Measurements from ENCODE around the gene SV2C. TPM values are rescaled to one million over a fixed set of nuclear protein-coding genes. Genes with fewer than 3 reads are reported as not detected.

The SV2C gene
- polyA plus RNA-seq, 3 donors: 0.01 to 0.02 TPM; not detected in 1

DNA sequence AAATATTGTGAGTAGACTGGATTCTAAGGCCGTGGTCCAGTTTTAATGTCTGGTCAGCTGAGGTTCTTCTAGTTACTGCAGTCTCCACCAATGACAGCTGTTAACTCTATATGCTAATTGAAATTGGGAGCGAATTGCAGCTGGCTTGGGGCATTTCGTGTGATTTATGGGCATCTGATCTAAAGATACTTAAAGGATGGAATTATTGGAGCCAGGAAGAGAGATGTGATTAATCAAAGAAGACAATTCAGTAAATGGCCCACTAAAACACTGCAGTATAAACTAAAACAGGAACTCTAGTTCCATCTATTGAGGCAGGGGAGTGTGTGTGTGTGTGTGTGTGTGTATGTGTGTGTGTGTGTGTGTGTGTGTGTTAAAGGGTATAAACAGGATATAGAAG is 162.4 kb downstream of the SV2C start:
- no peak overlapping the region for H2AFZ ChIP-seq (ENCODE audit: insufficient read depth, low read depth, low read length, poor library complexity, severe bottlenecking)
- TF ChIP-seq, protein P1, sequence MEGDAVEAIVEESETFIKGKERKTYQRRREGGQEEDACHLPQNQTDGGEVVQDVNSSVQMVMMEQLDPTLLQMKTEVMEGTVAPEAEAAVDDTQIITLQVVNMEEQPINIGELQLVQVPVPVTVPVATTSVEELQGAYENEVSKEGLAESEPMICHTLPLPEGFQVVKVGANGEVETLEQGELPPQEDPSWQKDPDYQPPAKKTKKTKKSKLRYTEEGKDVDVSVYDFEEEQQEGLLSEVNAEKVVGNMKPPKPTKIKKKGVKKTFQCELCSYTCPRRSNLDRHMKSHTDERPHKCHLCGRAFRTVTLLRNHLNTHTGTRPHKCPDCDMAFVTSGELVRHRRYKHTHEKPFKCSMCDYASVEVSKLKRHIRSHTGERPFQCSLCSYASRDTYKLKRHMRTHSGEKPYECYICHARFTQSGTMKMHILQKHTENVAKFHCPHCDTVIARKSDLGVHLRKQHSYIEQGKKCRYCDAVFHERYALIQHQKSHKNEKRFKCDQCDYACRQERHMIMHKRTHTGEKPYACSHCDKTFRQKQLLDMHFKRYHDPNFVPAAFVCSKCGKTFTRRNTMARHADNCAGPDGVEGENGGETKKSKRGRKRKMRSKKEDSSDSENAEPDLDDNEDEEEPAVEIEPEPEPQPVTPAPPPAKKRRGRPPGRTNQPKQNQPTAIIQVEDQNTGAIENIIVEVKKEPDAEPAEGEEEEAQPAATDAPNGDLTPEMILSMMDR (IDR thresholded peaks at IDR 0.05): no peak
- Mint-ChIP-seq H3K4me1 (no peaks in the 10 kb centered on the region), H3K4me3 (no peak overlapping the region), H3K27ac (no peak overlapping the region), H3K36me3 (no peaks in the 10 kb centered on the region), H3K27me3 (ENCODE audit: low read depth in 3 of 3) (peaks cover 0 to 4% (median 0%) of the 10 kb centered on the region in 3 donors), H3K9me3 (peaks cover 0 to 3% (median 0%) of the 10 kb centered on the region in 7 donors)
- H3K27me3 ChIP-seq (ENCODE audit: control insufficient read depth in 2 of 2, insufficient read depth in 2 of 2, low read length in 2 of 2): no peaks in the 10 kb centered on the region
- H4K20me1 ChIP-seq (ENCODE audit: insufficient read depth, low read length): no peaks in the 10 kb centered on the region
- intact Hi-C loops (cut with micrococcal nuclease): no loop called here
- no peak overlapping the region for H3K9ac ChIP-seq (ENCODE audit: insufficient read depth, low read length, poor library complexity, severe bottlenecking)
- H3K27ac ChIP-seq (ENCODE audit: low read depth in 1 of 2, low read length in 2 of 2): no peak overlapping the region
- H3K9me3 ChIP-seq (replicated peaks in 1 of 2; ENCODE audit: control insufficient read depth in 1 of 2, insufficient read depth in 1 of 2, low read length in 2 of 2): no peaks in the 10 kb centered on the region
- H3K79me2 ChIP-seq (ENCODE audit: insufficient read depth, low read length): no peaks in the 10 kb centered on the region
- 100% methylated on average over 1 of the region's 3 CpGs for WGBS (ENCODE audit: insufficient coverage)
- no peak overlapping the region for H3K4me3 ChIP-seq (replicated peaks in 1 of 3; ENCODE audit: low read depth in 2 of 3, low read length in 3 of 3)
- H3K4me2 ChIP-seq (replicated peaks; ENCODE audit: extremely low read depth, low read length, poor library complexity, severe bottlenecking): no peak overlapping the region
- H3K4me1 ChIP-seq (ENCODE audit: control insufficient read depth in 1 of 2, insufficient read depth in 2 of 2, low read length in 2 of 2): no peaks in the 10 kb centered on the region
- DNase-seq: no peak
- H3K36me3 ChIP-seq (replicated peaks in 1 of 2; ENCODE audit: control insufficient read depth in 1 of 2, insufficient read depth in 2 of 2, low read length in 2 of 2): no peaks in the 10 kb centered on the region

DNA sequence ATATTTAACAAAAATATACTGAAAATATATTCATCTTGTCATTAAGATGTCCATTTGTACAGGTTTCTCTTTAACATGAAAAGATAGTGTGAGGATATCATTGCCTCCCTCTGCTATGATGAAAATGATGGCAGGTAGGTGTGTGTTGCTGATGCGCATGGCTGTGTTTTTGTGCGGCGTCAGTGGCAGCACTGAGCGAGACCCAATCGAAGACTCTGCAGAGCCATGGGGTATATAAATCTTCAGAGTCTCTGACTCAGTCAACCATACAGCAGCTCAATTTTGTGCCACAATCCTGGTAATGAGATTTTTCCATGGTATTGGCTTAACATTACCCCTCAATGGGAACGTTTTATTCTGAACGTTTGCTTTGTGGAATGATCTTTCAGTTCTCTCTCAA is 166.4 kb downstream of the SV2C start:
- H3K27ac ChIP-seq (ENCODE audit: low read depth in 1 of 2, low read length in 2 of 2): no peak overlapping the region
- TF ChIP-seq, protein P1 (IDR thresholded peaks at IDR 0.05): no peak

More for the DNA sequence above, 166.4 kb downstream of the SV2C start:
- no peaks in the 10 kb centered on the region for H4K20me1 ChIP-seq (ENCODE audit: insufficient read depth, low read length)
- Mint-ChIP-seq H3K27me3 (ENCODE audit: low read depth in 3 of 3) (peaks cover 0 to 3% (median 2%) of the 10 kb centered on the region in 3 donors), H3K9me3 (no peaks in the 10 kb centered on the region), H3K36me3 (no peaks in the 10 kb centered on the region), H3K4me1 (no peaks in the 10 kb centered on the region), H3K4me3 (no peak overlapping the region), H3K27ac (no peak overlapping the region)
- H3K4me1 ChIP-seq (ENCODE audit: control insufficient read depth in 1 of 2, insufficient read depth in 2 of 2, low read length in 2 of 2): no peaks in the 10 kb centered on the region
- H3K36me3 ChIP-seq (replicated peaks in 1 of 2; ENCODE audit: control insufficient read depth in 1 of 2, insufficient read depth in 2 of 2, low read length in 2 of 2): no peaks in the 10 kb centered on the region
- H3K9me3 ChIP-seq (replicated peaks in 1 of 2; ENCODE audit: control insufficient read depth in 1 of 2, insufficient read depth in 1 of 2, low read length in 2 of 2): no peaks in the 10 kb centered on the region
- DNase-seq: no peak
- no peak overlapping the region for H3K9ac ChIP-seq (ENCODE audit: insufficient read depth, low read length, poor library complexity, severe bottlenecking)
- 100% methylated on average over 1 of the region's 7 CpGs for WGBS (ENCODE audit: insufficient coverage)
- no peaks in the 10 kb centered on the region for H3K27me3 ChIP-seq (ENCODE audit: control insufficient read depth in 2 of 2, insufficient read depth in 2 of 2, low read length in 2 of 2)
- no peaks in the 10 kb centered on the region for H3K79me2 ChIP-seq (ENCODE audit: insufficient read depth, low read length)
- no peak overlapping the region for H3K4me3 ChIP-seq (replicated peaks in 1 of 3; ENCODE audit: low read depth in 2 of 3, low read length in 3 of 3)
- H3K4me2 ChIP-seq (replicated peaks; ENCODE audit: extremely low read depth, low read length, poor library complexity, severe bottlenecking): no peak overlapping the region
- intact Hi-C loops (cut with micrococcal nuclease): loop anchor here in 1 of 2 donors (10.0 kb wide), 1 partner anchor 165 kb away; the partner anchor contains the start of gene SV2C
- H2AFZ ChIP-seq (ENCODE audit: insufficient read depth, low read depth, low read length, poor library complexity, severe bottlenecking): no peak overlapping the region

Data from CD14-positive monocyte (primary cell).